Glomerular visceral epithelial cell (primary cell): ENCODE measurements around the gene CBL.

ENCODE experiments used
- DNase-seq: peaks from one replicate; pipeline ENCODE4 v3.0.0-alpha.2; 2016; ENCODE audit errors: extremely low spot score

Gene CBL

GRCh38 chr11:119334174-119334930 is 128.2 kb downstream of the CBL start, which contains the start of gene RNF26:
TSS of gene RNF26 (plus strand) at chr11:119334527. CDS start at chr11:119335123, 596 bp downstream.
- DNase-seq = peak; percentile 94

- DNase-seq = no peak
These were observed 129.0 kb downstream of the CBL start for GRCh38 chr11:119335091-119335654.

GRCh38 chr11:119335655-119336543 is 129.8 kb downstream of the CBL start:
- no peak for DNase-seq

- DNase-seq = no peak
These were observed 130.8 kb downstream of the CBL start for GRCh38 chr11:119336744-119337469.

- DNase-seq = peak; percentile 40
These were observed 131.6 kb downstream of the CBL start for GRCh38 chr11:119337581-119338317.

- DNase-seq = peak; percentile 73
These were observed 132.3 kb downstream of the CBL start for GRCh38 chr11:119338318-119338890.

- DNase-seq = no peak
These were observed 132.9 kb downstream of the CBL start for GRCh38 chr11:119338965-119339588.

- peak; percentile 52 for DNase-seq
These were observed 133.6 kb downstream of the CBL start for GRCh38 chr11:119339589-119340334.

- DNase-seq = no peak
These were observed 134.4 kb downstream of the CBL start, which contains the start of gene C1QTNF5 for GRCh38 chr11:119340335-119341221. TSS of gene C1QTNF5 (minus strand) at chr11:119340883. CDS start at chr11:119340397, 486 bp downstream.

GRCh38 chr11:119341222-119342022 is 135.3 kb downstream of the CBL start:
- no peak for DNase-seq

- no peak for DNase-seq
These were observed 135.8 kb downstream of the CBL start for GRCh38 chr11:119342023-119342300.

GRCh38 chr11:119342362-119343130 is 136.4 kb downstream of the CBL start:
- no peak for DNase-seq

- DNase-seq = no peak
These were observed 137.6 kb downstream of the CBL start for GRCh38 chr11:119343726-119344125.

- DNase-seq = no peak
These were observed 138.3 kb downstream of the CBL start for GRCh38 chr11:119344291-119345010.

- DNase-seq = no peak
These were observed 139.5 kb downstream of the CBL start for GRCh38 chr11:119345685-119346084.

GRCh38 chr11:119346605-119347004 is 140.5 kb downstream of the CBL start, which contains the start of gene MFRP:
TSS of gene MFRP (minus strand) at chr11:119346705. CDS start at chr11:119346513, 192 bp downstream.
- DNase-seq = no peak
